ENCODE measurements around the gene THEMIS.

DNA sequence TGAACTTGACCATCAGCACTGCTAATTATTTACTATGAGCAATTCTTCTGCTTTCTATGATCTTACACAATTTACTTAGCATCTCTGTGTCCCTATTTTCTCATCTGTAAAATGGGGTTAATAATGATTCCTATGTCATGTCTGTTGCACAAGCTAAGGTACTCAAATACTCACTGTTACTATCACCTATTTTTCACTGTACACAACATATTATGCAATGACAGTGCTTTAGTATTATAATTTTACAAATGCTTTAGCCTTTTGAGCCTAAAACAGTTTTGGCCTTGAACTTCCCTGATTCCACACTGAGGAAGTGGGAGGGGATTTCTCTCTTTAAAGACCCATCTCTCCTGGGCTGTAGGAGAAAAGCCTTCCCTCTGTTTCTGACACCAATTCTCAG lies 36.9 kb upstream of the THEMIS start:
- TF ChIP-seq, protein P1, sequence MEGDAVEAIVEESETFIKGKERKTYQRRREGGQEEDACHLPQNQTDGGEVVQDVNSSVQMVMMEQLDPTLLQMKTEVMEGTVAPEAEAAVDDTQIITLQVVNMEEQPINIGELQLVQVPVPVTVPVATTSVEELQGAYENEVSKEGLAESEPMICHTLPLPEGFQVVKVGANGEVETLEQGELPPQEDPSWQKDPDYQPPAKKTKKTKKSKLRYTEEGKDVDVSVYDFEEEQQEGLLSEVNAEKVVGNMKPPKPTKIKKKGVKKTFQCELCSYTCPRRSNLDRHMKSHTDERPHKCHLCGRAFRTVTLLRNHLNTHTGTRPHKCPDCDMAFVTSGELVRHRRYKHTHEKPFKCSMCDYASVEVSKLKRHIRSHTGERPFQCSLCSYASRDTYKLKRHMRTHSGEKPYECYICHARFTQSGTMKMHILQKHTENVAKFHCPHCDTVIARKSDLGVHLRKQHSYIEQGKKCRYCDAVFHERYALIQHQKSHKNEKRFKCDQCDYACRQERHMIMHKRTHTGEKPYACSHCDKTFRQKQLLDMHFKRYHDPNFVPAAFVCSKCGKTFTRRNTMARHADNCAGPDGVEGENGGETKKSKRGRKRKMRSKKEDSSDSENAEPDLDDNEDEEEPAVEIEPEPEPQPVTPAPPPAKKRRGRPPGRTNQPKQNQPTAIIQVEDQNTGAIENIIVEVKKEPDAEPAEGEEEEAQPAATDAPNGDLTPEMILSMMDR (IDR thresholded peaks at IDR 0.05) = no peak
- TF ChIP-seq POLR2A (IDR thresholded peaks at IDR 0.05) = no peak
